K562 (cell line): ENCODE results near the gene VEGFB. TPM values are rescaled to one million over a fixed set of nuclear protein-coding genes. Genes with fewer than 3 reads are reported as not detected.

ENCODE experiments used
- ATAC-seq: fragments of 200-7000 bp; cut with Tn5 transposase; 3 replicates; pipeline ENCODE4 v1.9.1; 2020; ENCODE audit warnings: moderate library complexity
- BruUV-seq: library from RNA; stranded (reverse); fragments of 400-500 nt; replicated peaks from 2 replicates; lab custom pipeline; 2021; lab: Mats Ljungman, UMichigan
- CTCF ChIA-PET: fragments of 300-600 bp; formaldehyde crosslinking; extraction: SDS; loops from one replicate; lab custom pipeline; 2021; ENCODE audit warnings: low intra/inter-chr PET ratio; lab: Yijun Ruan, JAX
- POLR2A ChIA-PET: fragments of 300-600, 350-650 bp; sonication (Branson Sonifier 250); formaldehyde crosslinking; extraction: SDS; loops from one replicate; lab custom pipeline; 2021; ENCODE audit warnings: antibody characterized with exemption, inconsistent platforms; lab: Yijun Ruan, JAX
- DNase-seq, 4 experiments: peaks; one replicate each; pipeline versions ENCODE4 v3.0.0 to v3.0.0-alpha.2; 2011 to 2018; ENCODE audit warnings: low spot score in 3 of 4, mixed read lengths in 3 of 4; ENCODE audit errors: extremely low read depth in 1 of 4
- FAIRE-seq: peaks from 2 replicates; lab custom pipeline; 2011; peaks lifted over from hg19 to GRCh38; lab: Jason Lieb, UNC
- H2AFZ ChIP-seq: 2 replicates; pipeline ENCODE4 v1.6.0; 2011; ENCODE audit warnings: low read depth, low read length, control low read depth, inconsistent platforms
- H3K27ac ChIP-seq: fragments of 200-600 bp; 3 replicates; pipeline ENCODE4 v1.8.0; 2011; ENCODE audit warnings: low read depth, mild to moderate bottlenecking, control low read depth, inconsistent platforms, low read length, moderate library complexity, mixed read lengths; ENCODE audit errors: extremely low read depth
- H3K27me3 ChIP-seq, 2 experiments: fragments of 300-600 bp in 1 of 2; 2 replicates in 1 of 2; 3 replicates in 1 of 2; pipeline versions ENCODE4 v1.6.0 to v1.8.0; 2011; ENCODE audit warnings: inconsistent platforms in 2 of 2, low read length in 2 of 2, mild to moderate bottlenecking in 1 of 2, mixed read lengths in 1 of 2, moderate library complexity in 1 of 2; ENCODE audit not compliant: control insufficient read depth in 2 of 2, insufficient read depth in 2 of 2
- H3K36me3 ChIP-seq: fragments of 300-600 bp; 3 replicates; pipeline ENCODE4 v1.8.0; 2011; ENCODE audit warnings: mild to moderate bottlenecking, low read length, inconsistent platforms; ENCODE audit not compliant: control insufficient read depth, insufficient read depth
- H3K4me1 ChIP-seq, 2 experiments: fragments of 200-600 bp in 1 of 2; replicated peaks in 1 of 2; 2 replicates in 1 of 2; 3 replicates in 1 of 2; pipeline versions ENCODE4 v1.5.1 to v1.8.0; 2011; ENCODE audit warnings: inconsistent platforms in 2 of 2, low read length in 2 of 2, mild to moderate bottlenecking in 1 of 2, mixed read lengths in 1 of 2, moderate library complexity in 1 of 2; ENCODE audit not compliant: control insufficient read depth in 2 of 2, insufficient read depth in 2 of 2
- H3K4me2 ChIP-seq: 2 replicates; pipeline ENCODE4 v1.6.1; 2011; ENCODE audit warnings: low read length, control low read depth, inconsistent platforms, mixed read lengths; ENCODE audit not compliant: insufficient read depth
- H3K4me3 ChIP-seq: fragments of 200-600 bp; sonication (generic), shearing (Covaris generic); 2 replicates; pipeline ENCODE4 v1.5.1; 2016; ENCODE audit warnings: control low read depth, inconsistent platforms
- H3K79me2 ChIP-seq: fragments of 200-600 bp; 3 replicates; pipeline ENCODE4 v1.8.0; 2011; ENCODE audit warnings: low read length, inconsistent platforms; ENCODE audit not compliant: control insufficient read depth, insufficient read depth
- H3K9ac ChIP-seq, 2 experiments: 2 replicates each; pipeline versions ENCODE4 v1.6.0 to v1.6.1; 2011; ENCODE audit warnings: low read depth in 2 of 2, low read length in 2 of 2, control low read depth in 1 of 2, inconsistent platforms in 1 of 2, mild to moderate bottlenecking in 1 of 2, mixed read lengths in 1 of 2; ENCODE audit not compliant: insufficient read depth in 1 of 2
- H3K9me1 ChIP-seq: one replicate; pipeline ENCODE4 v1.6.0; 2011; ENCODE audit warnings: inconsistent platforms, mild to moderate bottlenecking, low read length, moderate library complexity; ENCODE audit not compliant: control insufficient read depth, insufficient read depth
- H3K9me3 ChIP-seq: replicated peaks from 2 replicates; pipeline ENCODE4 v1.5.1; 2011; ENCODE audit warnings: low read depth, low read length, inconsistent platforms; ENCODE audit not compliant: control insufficient read depth, insufficient read depth
- H4K20me1 ChIP-seq: replicated peaks from 2 replicates; pipeline ENCODE4 v1.6.1; 2011; ENCODE audit warnings: low read length, inconsistent platforms, mixed read lengths; ENCODE audit not compliant: control insufficient read depth, insufficient read depth
- ASH1L ChIP-seq: fragments of 450-650 bp; IDR thresholded peaks from 2 replicates; pipeline ENCODE4 v1.6.1; 2018; ENCODE audit warnings: borderline replicate concordance, mild to moderate bottlenecking, low read depth; ENCODE audit not compliant: partially characterized antibody
- ESRRB ChIP-seq: fragments of 250-450 bp; sonication (Bioruptor Pico); IDR thresholded peaks from 2 replicates; pipeline ENCODE4 v1.5.0; 2020; ENCODE audit warnings: mild to moderate bottlenecking, moderate library complexity, borderline replicate concordance
- HDAC3 ChIP-seq: fragments of 450-650 bp; IDR thresholded peaks from 2 replicates; pipeline ENCODE4 v1.6.1; 2018; ENCODE audit warnings: borderline replicate concordance, mild to moderate bottlenecking, moderate library complexity; ENCODE audit not compliant: partially characterized antibody
- MEF2A ChIP-seq: IDR thresholded peaks from 2 replicates; pipeline ENCODE4 v1.6.1; 2011; ENCODE audit warnings: low read depth, mild to moderate bottlenecking, low read length, moderate library complexity; ENCODE audit not compliant: control insufficient read depth
- POU5F1 ChIP-seq: fragments of 150-350 bp; IDR thresholded peaks from 2 replicates; pipeline ENCODE4 v1.6.1; 2014; ENCODE audit warnings: borderline replicate concordance, low read length, low read depth, mild to moderate bottlenecking; ENCODE audit not compliant: partially characterized antibody
- PTRF ChIP-seq: fragments of 450-650 bp; IDR thresholded peaks from 2 replicates; pipeline ENCODE4 v1.6.1; 2016; ENCODE audit warnings: mild to moderate bottlenecking, missing genetic modification characterization, missing compliant biosample characterization
- THAP12 ChIP-seq: fragments of 250-450 bp; sonication (Bioruptor Pico); IDR thresholded peaks from 2 replicates; pipeline ENCODE4 v1.9.0; 2021; ENCODE audit warnings: mild to moderate bottlenecking, inconsistent platforms
- TOE1 ChIP-seq, 2 experiments: fragments of 450-650 bp in 1 of 2; sonication (generic) in 1 of 2; formaldehyde crosslinking in 1 of 2; IDR thresholded peaks; 2 replicates each; pipeline versions ENCODE4 v1.7.1 to v1.8.0; 2016 to 2022; ENCODE audit warnings: borderline replicate concordance in 2 of 2, mild to moderate bottlenecking in 2 of 2, antibody characterized with exemption in 1 of 2, inconsistent platforms in 1 of 2, low read depth in 1 of 2, missing genetic modification reagents in 1 of 2, moderate library complexity in 1 of 2
- YY1 ChIP-seq, 3 experiments: IDR thresholded peaks; 2 replicates each; pipeline ENCODE4 v1.6.1; 2011; ENCODE audit warnings: low read length in 2 of 3, mild to moderate bottlenecking in 2 of 3, moderate library complexity in 2 of 3, borderline replicate concordance in 1 of 3, control low read depth in 1 of 3, low read depth in 1 of 3; ENCODE audit not compliant: insufficient read depth in 3 of 3, insufficient replicate concordance in 2 of 3, control insufficient read depth in 1 of 3, insufficient read length in 1 of 3; ENCODE audit errors: extremely low read depth in 1 of 3
- WGBS: fragments of 100-300 bp; shearing (Covaris generic); methylation state at CpG from one replicate; pipeline ENCODE4 v1.1.6; 2016; ENCODE audit warnings: low coverage, mixed read lengths; ENCODE audit not compliant: insufficient coverage; ENCODE audit errors: missing lambda C conversion rate; 5-methylcytosine and 5-hydroxymethylcytosine counted together
- in situ Hi-C: fragments of 300-500 bp; cut with MboI; formaldehyde crosslinking; loops from 4 replicates; pipeline ENCODE4 v1.15.0; 2018; ENCODE audit warnings: inconsistent platforms, mixed read lengths
- intact Hi-C: fragments of 100-400 bp; cut with micrococcal nuclease; formaldehyde crosslinking; loops from 2 replicates; pipeline ENCODE4 v1.14.2; 2022
- polyA plus RNA-seq, 8 experiments: library from polyadenylated mRNA; depleted of rRNA in 4 of 8; stranded (reverse) in 5 of 8; unstranded in 3 of 8; fragments of >200 nt; fragmentation: Nextera tagmentation in 2 of 8; fragmentation: Illumina TruSeq in 1 of 8; extraction: Ambion mirVana in 2 of 8; extraction: Trizol in 1 of 8; gene quantifications; 2 replicates each; pipeline versions ENCODE4 v1.2.1 to v1.2.3, GENCODE V29; 2011 to 2014; ENCODE audit warnings: inconsistent platforms in 1 of 8, missing spikeins in 1 of 8
- total RNA-seq, 7 experiments: library from RNA; depleted of rRNA in 6 of 7; stranded (reverse); fragments of >200 nt in 6 of 7; fragmentation: Illumina TruSeq in 2 of 7; extraction: Trizol in 2 of 7; gene quantifications; 2 replicates each; pipeline versions ENCODE4 v1.2.1 to v1.2.3, GENCODE V29; 2011 to 2021; ENCODE audit warnings: low replicate concordance in 1 of 7
- TF ChIP-seq, protein P1 (sequence below): fragments of 250-450 bp; sonication (Bioruptor Pico); IDR thresholded peaks from 2 replicates; pipeline ENCODE4 v1.4.0; 2020; ENCODE audit warnings: borderline replicate concordance
- TF ChIP-seq, protein P2 (sequence below): sonication (generic); formaldehyde crosslinking; IDR thresholded peaks from 2 replicates; pipeline ENCODE4 v1.4.0; 2020; ENCODE audit warnings: mild to moderate bottlenecking, missing genetic modification reagents
- TF ChIP-seq, protein P3 (sequence below): sonication (generic); IDR thresholded peaks from 2 replicates; pipeline ENCODE4 v1.6.1; 2016

The VEGFB gene
- total and polyA plus RNA-seq, 9 of the 15 experiments (the other 6 are each of a cell fraction or from before 2014, with no cell fraction given) = 11.0 to 83.4 (median 25.7) TPM

DNA sequence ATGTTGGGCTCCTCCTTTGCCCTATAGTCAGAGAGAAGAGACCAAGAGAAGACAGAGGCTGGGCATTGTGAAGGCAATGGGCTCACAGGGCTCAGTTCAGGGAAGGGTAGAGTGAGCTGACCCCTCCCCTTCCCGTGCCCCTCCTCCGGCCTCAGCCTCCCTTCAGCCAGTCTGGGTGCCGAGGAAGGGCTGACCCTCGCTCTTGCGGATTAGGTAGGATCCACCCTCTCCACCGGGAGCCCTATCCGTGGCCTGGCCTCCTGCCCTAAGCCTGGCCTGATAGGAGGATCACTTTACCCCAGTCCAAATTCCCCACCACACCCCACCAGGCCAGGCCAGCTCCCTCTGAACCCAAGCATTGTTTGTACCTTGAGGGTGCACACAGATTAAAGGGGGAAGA, 14.2 kb downstream of the VEGFB start:
- peaks cover 7% of the 10 kb centered on the region for H4K20me1 ChIP-seq
- H3K9ac ChIP-seq = peak overlapping the region; percentile 80 to 95; a peak in 3 of 4 replicates
- intact Hi-C loops (loop anchor here (10.0 kb wide), 1 partner anchor 56 kb away; the partner anchor contains the start of genes CATSPERZ and ESRRA), in situ Hi-C loops (no loop called here)
- ChIA-PET POLR2A (interaction anchor here (0.6 to 7.8 kb wide), 5 partner anchors 8 to 237 kb away, joined by 3 to 58 read pairs (median 4); no protein-coding TSS in a partner anchor), CTCF (no interaction called here)
- H3K4me2 ChIP-seq = no peak overlapping the region; the same call in 1 of the 2 replicates
- H3K79me2 ChIP-seq = peaks cover 50% of the 10 kb centered on the region
- peak overlapping the region; percentile 71; the same call in 1 of the 2 replicates for H2AFZ ChIP-seq
- FAIRE-seq = no peak
- ATAC-seq = no peak
- no peaks in the 10 kb centered on the region for H3K9me3 ChIP-seq
- H3K4me3 ChIP-seq = no peak overlapping the region
- peaks cover 36 to 92% of the 10 kb centered on the region in 2 experiments for H3K4me1 ChIP-seq
- no peaks in the 10 kb centered on the region for H3K9me1 ChIP-seq
- 23% methylated on average over 5 of the region's 7 CpGs for WGBS
- H3K36me3 ChIP-seq = peaks cover 32% of the 10 kb centered on the region
- peak in 2 of 4 experiments; percentile 31 to 43 for DNase-seq
- no TSS peak for BruUV-seq
- H3K27ac ChIP-seq = peak overlapping the region; percentile 38; the same call in 1 of the 3 replicates
- H3K27me3 ChIP-seq = no peaks in the 10 kb centered on the region
- TF ChIP-seq, protein P1, sequence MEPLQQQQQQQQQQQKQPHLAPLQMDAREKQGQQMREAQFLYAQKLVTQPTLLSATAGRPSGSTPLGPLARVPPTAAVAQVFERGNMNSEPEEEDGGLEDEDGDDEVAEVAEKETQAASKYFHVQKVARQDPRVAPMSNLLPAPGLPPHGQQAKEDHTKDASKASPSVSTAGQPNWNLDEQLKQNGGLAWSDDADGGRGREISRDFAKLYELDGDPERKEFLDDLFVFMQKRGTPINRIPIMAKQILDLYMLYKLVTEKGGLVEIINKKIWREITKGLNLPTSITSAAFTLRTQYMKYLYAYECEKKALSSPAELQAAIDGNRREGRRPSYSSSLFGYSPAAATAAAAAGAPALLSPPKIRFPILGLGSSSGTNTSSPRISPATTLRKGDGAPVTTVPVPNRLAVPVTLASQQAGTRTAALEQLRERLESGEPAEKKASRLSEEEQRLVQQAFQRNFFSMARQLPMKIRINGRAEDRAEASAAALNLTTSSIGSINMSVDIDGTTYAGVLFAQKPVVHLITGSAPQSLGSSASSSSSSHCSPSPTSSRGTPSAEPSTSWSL = no peak
- TF ChIP-seq MEF2A = no peak
- TF ChIP-seq YY1 (IDR thresholded peaks at IDR 0.05; ENCODE audit: borderline replicate concordance in 1 of 3, control insufficient read depth in 1 of 3, extremely low read depth in 1 of 3, insufficient read depth in 3 of 3, insufficient read length in 1 of 3, insufficient replicate concordance in 2 of 3, low read depth in 1 of 3, low read length in 2 of 3) = no peak
- no peak for TF ChIP-seq TOE1 (IDR thresholded peaks at IDR 0.05; ENCODE audit: borderline replicate concordance)
- no peak for TF ChIP-seq TOE1 (CRISPR knock-in tag; IDR thresholded peaks at IDR 0.05; ENCODE audit: borderline replicate concordance, low read depth)
- TF ChIP-seq POU5F1 = no peak
- no peak for TF ChIP-seq PTRF
- TF ChIP-seq ESRRB (CRISPR knock-in tag) = no peak
- TF ChIP-seq HDAC3 = no peak
- TF ChIP-seq THAP12 = no peak
- TF ChIP-seq ASH1L = no peak
- TF ChIP-seq, protein P2, sequence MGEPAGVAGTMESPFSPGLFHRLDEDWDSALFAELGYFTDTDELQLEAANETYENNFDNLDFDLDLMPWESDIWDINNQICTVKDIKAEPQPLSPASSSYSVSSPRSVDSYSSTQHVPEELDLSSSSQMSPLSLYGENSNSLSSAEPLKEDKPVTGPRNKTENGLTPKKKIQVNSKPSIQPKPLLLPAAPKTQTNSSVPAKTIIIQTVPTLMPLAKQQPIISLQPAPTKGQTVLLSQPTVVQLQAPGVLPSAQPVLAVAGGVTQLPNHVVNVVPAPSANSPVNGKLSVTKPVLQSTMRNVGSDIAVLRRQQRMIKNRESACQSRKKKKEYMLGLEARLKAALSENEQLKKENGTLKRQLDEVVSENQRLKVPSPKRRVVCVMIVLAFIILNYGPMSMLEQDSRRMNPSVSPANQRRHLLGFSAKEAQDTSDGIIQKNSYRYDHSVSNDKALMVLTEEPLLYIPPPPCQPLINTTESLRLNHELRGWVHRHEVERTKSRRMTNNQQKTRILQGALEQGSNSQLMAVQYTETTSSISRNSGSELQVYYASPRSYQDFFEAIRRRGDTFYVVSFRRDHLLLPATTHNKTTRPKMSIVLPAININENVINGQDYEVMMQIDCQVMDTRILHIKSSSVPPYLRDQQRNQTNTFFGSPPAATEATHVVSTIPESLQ (CRISPR knock-in tag) = no peak
- TF ChIP-seq, protein P3, sequence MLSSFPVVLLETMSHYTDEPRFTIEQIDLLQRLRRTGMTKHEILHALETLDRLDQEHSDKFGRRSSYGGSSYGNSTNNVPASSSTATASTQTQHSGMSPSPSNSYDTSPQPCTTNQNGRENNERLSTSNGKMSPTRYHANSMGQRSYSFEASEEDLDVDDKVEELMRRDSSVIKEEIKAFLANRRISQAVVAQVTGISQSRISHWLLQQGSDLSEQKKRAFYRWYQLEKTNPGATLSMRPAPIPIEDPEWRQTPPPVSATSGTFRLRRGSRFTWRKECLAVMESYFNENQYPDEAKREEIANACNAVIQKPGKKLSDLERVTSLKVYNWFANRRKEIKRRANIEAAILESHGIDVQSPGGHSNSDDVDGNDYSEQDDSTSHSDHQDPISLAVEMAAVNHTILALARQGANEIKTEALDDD = no peak
